GM19240 (cell line): ENCODE results near the gene ZGLP1.

Experiments used
- DNase-seq: peaks from one replicate; pipeline ENCODE4 v3.0.0; 2011; ENCODE audit warnings: low spot score; ENCODE audit not compliant: insufficient read length

Gene ZGLP1

GRCh38 chr19:10279737-10280442, 29.7 kb downstream of the ZGLP1 start:
- DNase-seq: no peak

- DNase-seq: no peak
Observed at GRCh38 chr19:10278935-10279334, 30.7 kb downstream of the ZGLP1 start.

GRCh38 chr19:10277795-10278589, 31.6 kb downstream of the ZGLP1 start:
- no peak for DNase-seq

- DNase-seq: no peak
Observed at GRCh38 chr19:10274589-10274988, 35.0 kb downstream of the ZGLP1 start.

- no peak for DNase-seq
Observed at GRCh38 chr19:10271543-10272086, 38.0 kb downstream of the ZGLP1 start.

- DNase-seq: no peak
Observed at GRCh38 chr19:10270616-10271394, 38.8 kb downstream of the ZGLP1 start, which contains the start of gene ICAM1. ICAM1 (plus strand) TSS chr19:10271120; CDS start chr19:10271160, 40 bp downstream.

- no peak for DNase-seq
Observed at GRCh38 chr19:10270180-10270615, 39.4 kb downstream of the ZGLP1 start.

GRCh38 chr19:10269333-10270179, 40.1 kb downstream of the ZGLP1 start:
- DNase-seq: no peak

- no peak for DNase-seq
Observed at GRCh38 chr19:10268071-10268470, 41.5 kb downstream of the ZGLP1 start.

- DNase-seq: no peak
Observed at GRCh38 chr19:10266706-10267105, 42.9 kb downstream of the ZGLP1 start.

- no peak for DNase-seq
Observed at GRCh38 chr19:10262771-10263170, 46.8 kb downstream of the ZGLP1 start.

- DNase-seq: no peak
Observed at GRCh38 chr19:10260141-10260584, 49.5 kb downstream of the ZGLP1 start.

- DNase-seq: no peak
Observed at GRCh38 chr19:10259162-10259905, 50.3 kb downstream of the ZGLP1 start.

- DNase-seq: no peak
Observed at GRCh38 chr19:10258080-10258710, 51.4 kb downstream of the ZGLP1 start.

GRCh38 chr19:10256970-10257615, 52.5 kb downstream of the ZGLP1 start:
- DNase-seq: no peak

GRCh38 chr19:10256551-10256950, 53.1 kb downstream of the ZGLP1 start:
- DNase-seq: no peak

GRCh38 chr19:10255358-10255757, 54.3 kb downstream of the ZGLP1 start:
- DNase-seq: no peak
